ENCODE results near the gene NDUFAF7. TPM values are rescaled to one million over a fixed set of nuclear protein-coding genes. Genes with fewer than 3 reads are reported as not detected.

The NDUFAF7 gene
- total and polyA plus RNA-seq, 9 of the 15 experiments (the other 6 are each of a cell fraction or from before 2014, with no cell fraction given) = 14.9 to 41.6 (median 23.9) TPM

DNA sequence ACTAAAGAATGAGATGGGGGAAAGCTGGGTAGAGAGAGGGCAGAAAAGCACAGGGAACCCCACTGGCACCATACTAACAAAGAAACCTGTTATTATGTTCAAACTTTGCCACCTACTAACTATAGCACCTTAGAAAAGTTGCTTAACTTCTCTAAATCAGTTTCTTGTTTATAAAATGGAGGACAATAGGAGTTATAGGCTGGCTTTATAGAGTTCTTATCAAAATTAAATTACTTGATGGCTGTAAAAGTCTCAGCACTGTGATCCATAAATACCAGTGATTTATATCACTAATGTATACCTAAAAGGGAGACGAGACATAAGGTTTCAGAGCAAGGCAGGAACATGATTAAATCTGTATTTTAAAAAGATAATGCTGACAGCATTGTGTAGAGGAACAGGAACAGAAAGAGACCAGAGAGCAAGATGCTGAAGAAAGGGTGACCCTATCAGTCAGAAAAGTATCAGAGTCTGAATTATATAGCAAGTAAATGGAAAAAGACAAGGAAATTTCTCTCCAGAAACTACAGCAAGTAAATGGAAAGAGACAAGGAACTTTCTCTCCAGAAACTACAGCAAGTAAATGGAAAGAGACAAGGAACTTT, 64.1 kb downstream of the NDUFAF7 start:
- TF ChIP-seq ZBTB17 (CRISPR knock-in tag; IDR thresholded peaks at IDR 0.05) (no peak), HDAC8 (tag; IDR thresholded peaks at IDR 0.05) (no peak), ZNF3 (CRISPR knock-in tag; IDR thresholded peaks at IDR 0.05) (no peak), ZNF274 (IDR thresholded peaks at IDR 0.05; ENCODE audit: borderline replicate concordance, low read depth, low read length) (no peak), ZNF785 (CRISPR knock-in tag; IDR thresholded peaks at IDR 0.05) (no peak), ZNF184 (CRISPR knock-in tag; IDR thresholded peaks at IDR 0.05) (no peak)
- TF ChIP-seq, protein P1, sequence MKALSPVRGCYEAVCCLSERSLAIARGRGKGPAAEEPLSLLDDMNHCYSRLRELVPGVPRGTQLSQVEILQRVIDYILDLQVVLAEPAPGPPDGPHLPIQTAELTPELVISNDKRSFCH (CRISPR knock-in tag; IDR thresholded peaks at IDR 0.05) = no peak
- TF ChIP-seq, protein P1 (tag; IDR thresholded peaks at IDR 0.05) = no peak
- in situ Hi-C loops (cut with MboI) (no loop called here), intact Hi-C loops (cut with micrococcal nuclease) (no loop called here)
- ChIA-PET CTCF (ENCODE audit: low intra/inter-chr PET ratio) (no interaction called here), POLR2A (no interaction called here)
- Histone ChIP-seq H3K4me2 (ENCODE audit: insufficient read depth, low read length) (no peak overlapping the region), H3K27me3 (ENCODE audit: control insufficient read depth in 2 of 2, insufficient read depth in 2 of 2, low read length in 2 of 2) (no peaks in the 10 kb centered on the region), H4K20me1 (replicated peaks; ENCODE audit: control insufficient read depth, insufficient read depth, low read length) (no peaks in the 10 kb centered on the region), H3K9me3 (replicated peaks; ENCODE audit: control insufficient read depth, insufficient read depth, low read depth, low read length) (no peaks in the 10 kb centered on the region), H3K9me1 (ENCODE audit: control insufficient read depth, insufficient read depth, low read length) (no peaks in the 10 kb centered on the region), H3K4me3 (no peak overlapping the region), H3K79me2 (ENCODE audit: control insufficient read depth, insufficient read depth, low read length) (no peaks in the 10 kb centered on the region), H3K36me3 (ENCODE audit: control insufficient read depth, insufficient read depth, low read length) (0 out of 3 replicates have a peak, but pooled peaks cover 6% of the 10 kb centered on the region), H3K27ac (ENCODE audit: extremely low read depth, low read depth, low read length) (no peak overlapping the region), H3K9ac (ENCODE audit: insufficient read depth in 1 of 2, low read depth in 2 of 2, low read length in 2 of 2) (no peak overlapping the region), H2AFZ (ENCODE audit: low read depth, low read length) (no peak overlapping the region), H3K4me1 (replicated peaks in 1 of 2; ENCODE audit: control insufficient read depth in 2 of 2, insufficient read depth in 2 of 2, low read length in 2 of 2) (no peaks in the 10 kb centered on the region)
- DNase-seq (ENCODE audit: extremely low read depth in 1 of 4, low spot score in 3 of 4) (no peak), FAIRE-seq (no peak), ATAC-seq (no peak)
- WGBS (ENCODE audit: insufficient coverage, low coverage, missing lambda C conversion rate) = 35% methylated on average over 1 of the region's 1 CpG
- no TSS peak for BruUV-seq (replicated peaks)

Measured in K562 (cell line).